RWPE2 (cell line): ENCODE data around the gene MBOAT1.
A peak's percentile ranks its signal among the peaks of the same experiment; 100 is the strongest.

Experiments used
- ATAC-seq: fragments of 200-7000 bp; cut with Tn5 transposase; 3 replicates; pipeline ENCODE4 v1.9.1; 2021; ENCODE audit warnings: low read depth
- DNase-seq: peaks from one replicate; pipeline ENCODE4 v3.0.0-alpha.2; 2020; ENCODE audit warnings: low spot score
- H3K27ac ChIP-seq: fragments of 450-650 bp; 2 replicates; pipeline ENCODE4 v1.5.1; 2017; ENCODE audit warnings: mild to moderate bottlenecking; ENCODE audit not compliant: poor library complexity, severe bottlenecking
- H3K27me3 ChIP-seq: fragments of 250-450 bp; sonication (Bioruptor Pico); 2 replicates; pipeline ENCODE4 v1.5.1; 2021; ENCODE audit warnings: mild to moderate bottlenecking, moderate library complexity; ENCODE audit not compliant: insufficient read depth, poor library complexity, severe bottlenecking
- H3K36me3 ChIP-seq: fragments of 250-450 bp; sonication (Bioruptor Pico); 2 replicates; pipeline ENCODE4 v1.5.1; 2020; ENCODE audit warnings: low read depth, mild to moderate bottlenecking, moderate library complexity
- H3K4me1 ChIP-seq: fragments of 250-450 bp; sonication (Bioruptor Pico); 2 replicates; pipeline ENCODE4 v1.5.1; 2021; ENCODE audit warnings: mild to moderate bottlenecking, moderate library complexity; ENCODE audit not compliant: insufficient read depth, poor library complexity, severe bottlenecking
- H3K4me3 ChIP-seq: fragments of 250-450 bp; sonication (Bioruptor Pico); 2 replicates; pipeline ENCODE4 v1.5.1; 2021; ENCODE audit warnings: mild to moderate bottlenecking, moderate library complexity; ENCODE audit not compliant: severe bottlenecking
- H3K9me3 ChIP-seq: fragments of 250-450 bp; sonication (Bioruptor Pico); 2 replicates; pipeline ENCODE4 v1.5.1; 2021; ENCODE audit warnings: mild to moderate bottlenecking, moderate library complexity; ENCODE audit not compliant: severe bottlenecking
- TF ChIP-seq, protein P1 (sequence below): fragments of 450-650 bp; IDR thresholded peaks from one replicate; pipeline ENCODE4 v1.5.1; 2017; ENCODE audit warnings: mild to moderate bottlenecking, moderate library complexity; ENCODE audit not compliant: poor library complexity, severe bottlenecking

The MBOAT1 gene, protein sequence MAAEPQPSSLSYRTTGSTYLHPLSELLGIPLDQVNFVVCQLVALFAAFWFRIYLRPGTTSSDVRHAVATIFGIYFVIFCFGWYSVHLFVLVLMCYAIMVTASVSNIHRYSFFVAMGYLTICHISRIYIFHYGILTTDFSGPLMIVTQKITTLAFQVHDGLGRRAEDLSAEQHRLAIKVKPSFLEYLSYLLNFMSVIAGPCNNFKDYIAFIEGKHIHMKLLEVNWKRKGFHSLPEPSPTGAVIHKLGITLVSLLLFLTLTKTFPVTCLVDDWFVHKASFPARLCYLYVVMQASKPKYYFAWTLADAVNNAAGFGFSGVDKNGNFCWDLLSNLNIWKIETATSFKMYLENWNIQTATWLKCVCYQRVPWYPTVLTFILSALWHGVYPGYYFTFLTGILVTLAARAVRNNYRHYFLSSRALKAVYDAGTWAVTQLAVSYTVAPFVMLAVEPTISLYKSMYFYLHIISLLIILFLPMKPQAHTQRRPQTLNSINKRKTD

DNA sequence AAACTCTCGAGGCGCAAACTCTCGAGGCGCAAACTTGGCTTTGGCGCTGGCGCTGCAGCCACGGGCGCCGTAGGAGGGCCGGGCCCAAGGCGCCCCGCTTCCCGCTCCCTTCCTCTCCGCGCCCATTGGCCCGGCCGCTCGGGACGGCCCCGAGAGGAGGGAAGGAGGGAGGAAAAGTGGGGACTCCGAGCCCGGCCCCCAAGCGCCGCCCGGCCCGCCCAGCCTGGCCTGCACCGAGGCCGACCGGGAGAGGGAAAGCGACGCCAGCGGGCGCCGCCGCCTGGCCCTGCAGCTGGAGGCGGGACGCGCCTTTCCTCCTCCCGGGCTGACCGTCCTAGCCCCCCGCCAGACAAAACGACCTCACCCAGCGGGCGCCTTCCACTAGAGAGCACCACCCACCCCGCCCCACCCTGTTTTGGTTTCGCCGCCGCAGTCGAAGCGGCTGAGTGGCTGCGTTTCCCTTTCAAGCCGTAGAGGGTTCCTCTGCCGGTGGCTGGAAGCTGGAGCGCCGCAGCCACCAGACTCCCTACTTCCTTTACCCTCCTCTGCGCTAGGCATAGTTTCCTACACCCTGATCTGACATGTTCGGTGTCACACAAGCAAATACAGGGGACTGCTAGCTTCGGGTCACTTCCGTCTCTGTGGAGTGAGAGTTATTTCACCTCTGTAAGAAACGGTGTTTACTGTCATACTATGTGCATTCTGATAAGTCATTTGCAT is at the start of gene MBOAT1:
MBOAT1 (minus strand) TSS at position 78 of the 720 bp plus-strand sequence. CDS start 235 bp downstream, outside the sequence.
- peaks cover 5% of the 10 kb centered on the region for H3K4me1 ChIP-seq
- DNase-seq (peak; percentile 85), ATAC-seq (peak; percentile 92)
- TF ChIP-seq, protein P1, sequence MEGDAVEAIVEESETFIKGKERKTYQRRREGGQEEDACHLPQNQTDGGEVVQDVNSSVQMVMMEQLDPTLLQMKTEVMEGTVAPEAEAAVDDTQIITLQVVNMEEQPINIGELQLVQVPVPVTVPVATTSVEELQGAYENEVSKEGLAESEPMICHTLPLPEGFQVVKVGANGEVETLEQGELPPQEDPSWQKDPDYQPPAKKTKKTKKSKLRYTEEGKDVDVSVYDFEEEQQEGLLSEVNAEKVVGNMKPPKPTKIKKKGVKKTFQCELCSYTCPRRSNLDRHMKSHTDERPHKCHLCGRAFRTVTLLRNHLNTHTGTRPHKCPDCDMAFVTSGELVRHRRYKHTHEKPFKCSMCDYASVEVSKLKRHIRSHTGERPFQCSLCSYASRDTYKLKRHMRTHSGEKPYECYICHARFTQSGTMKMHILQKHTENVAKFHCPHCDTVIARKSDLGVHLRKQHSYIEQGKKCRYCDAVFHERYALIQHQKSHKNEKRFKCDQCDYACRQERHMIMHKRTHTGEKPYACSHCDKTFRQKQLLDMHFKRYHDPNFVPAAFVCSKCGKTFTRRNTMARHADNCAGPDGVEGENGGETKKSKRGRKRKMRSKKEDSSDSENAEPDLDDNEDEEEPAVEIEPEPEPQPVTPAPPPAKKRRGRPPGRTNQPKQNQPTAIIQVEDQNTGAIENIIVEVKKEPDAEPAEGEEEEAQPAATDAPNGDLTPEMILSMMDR, result peak; percentile 9
- H3K27me3 ChIP-seq, result no peaks in the 10 kb centered on the region
- peak within 1 kb of the TSS; percentile 71 for H3K4me3 ChIP-seq
- no peaks in the 10 kb centered on the region for H3K9me3 ChIP-seq
- peak within 1 kb of the TSS; percentile 66 for H3K27ac ChIP-seq
- H3K36me3 ChIP-seq, result no peaks in the 10 kb centered on the region

DNA sequence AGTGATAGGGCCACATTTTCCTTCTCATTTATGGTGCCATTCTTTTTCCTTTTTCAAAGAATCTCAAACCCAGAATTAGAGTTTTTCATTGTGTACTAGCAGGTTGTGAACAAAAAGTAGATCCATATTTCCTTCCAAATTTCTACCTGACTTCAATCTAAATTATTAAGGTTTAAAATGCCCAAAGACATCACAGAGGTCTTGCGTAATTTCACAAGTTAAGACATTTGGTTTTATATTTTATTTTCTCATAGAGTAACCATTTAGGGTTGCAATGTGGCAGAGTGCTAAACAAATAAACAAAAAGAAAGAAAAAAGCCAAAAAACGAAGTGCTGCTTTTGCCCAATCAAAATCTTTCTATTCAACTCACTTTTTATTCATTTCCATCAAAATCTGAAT is 49.4 kb upstream of the MBOAT1 start:
- no peak for DNase-seq
- peaks cover 3% of the 10 kb centered on the region for H3K9me3 ChIP-seq
- H3K4me1 ChIP-seq, result peaks cover 5% of the 10 kb centered on the region
- H3K36me3 ChIP-seq, result no peaks in the 10 kb centered on the region
- no peak overlapping the region for H3K27ac ChIP-seq
- ATAC-seq, result no peak
- no peaks in the 10 kb centered on the region for H3K27me3 ChIP-seq
- H3K4me3 ChIP-seq, result no peak overlapping the region
- TF ChIP-seq, protein P1, result no peak

DNA sequence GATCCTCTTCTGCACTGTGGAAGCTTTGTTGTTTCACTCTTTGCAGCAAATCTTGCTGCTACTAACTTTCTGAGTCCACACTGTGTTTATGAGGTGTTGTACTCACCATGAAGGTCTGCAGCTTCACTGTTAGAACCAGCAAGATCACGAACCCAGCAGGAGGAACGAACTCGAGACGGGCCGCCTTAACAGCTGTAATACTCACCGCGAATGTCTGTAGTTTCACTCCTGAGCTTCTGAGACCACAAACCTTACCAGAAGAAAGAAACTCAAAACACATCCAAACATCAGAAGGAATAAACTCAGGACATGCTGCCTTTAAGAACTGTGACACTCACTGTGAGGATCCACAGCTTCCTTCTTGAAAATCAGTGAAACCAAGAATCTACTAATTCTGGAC is 48.1 kb upstream of the MBOAT1 start:
- H3K9me3 ChIP-seq, result peaks cover 3% of the 10 kb centered on the region
- no peaks in the 10 kb centered on the region for H3K36me3 ChIP-seq
- TF ChIP-seq, protein P1, result no peak
- no peak for ATAC-seq
- H3K4me3 ChIP-seq, result no peak overlapping the region
- no peak overlapping the region for H3K27ac ChIP-seq
- H3K27me3 ChIP-seq, result no peaks in the 10 kb centered on the region
- no peak for DNase-seq
- no peaks in the 10 kb centered on the region for H3K4me1 ChIP-seq

DNA sequence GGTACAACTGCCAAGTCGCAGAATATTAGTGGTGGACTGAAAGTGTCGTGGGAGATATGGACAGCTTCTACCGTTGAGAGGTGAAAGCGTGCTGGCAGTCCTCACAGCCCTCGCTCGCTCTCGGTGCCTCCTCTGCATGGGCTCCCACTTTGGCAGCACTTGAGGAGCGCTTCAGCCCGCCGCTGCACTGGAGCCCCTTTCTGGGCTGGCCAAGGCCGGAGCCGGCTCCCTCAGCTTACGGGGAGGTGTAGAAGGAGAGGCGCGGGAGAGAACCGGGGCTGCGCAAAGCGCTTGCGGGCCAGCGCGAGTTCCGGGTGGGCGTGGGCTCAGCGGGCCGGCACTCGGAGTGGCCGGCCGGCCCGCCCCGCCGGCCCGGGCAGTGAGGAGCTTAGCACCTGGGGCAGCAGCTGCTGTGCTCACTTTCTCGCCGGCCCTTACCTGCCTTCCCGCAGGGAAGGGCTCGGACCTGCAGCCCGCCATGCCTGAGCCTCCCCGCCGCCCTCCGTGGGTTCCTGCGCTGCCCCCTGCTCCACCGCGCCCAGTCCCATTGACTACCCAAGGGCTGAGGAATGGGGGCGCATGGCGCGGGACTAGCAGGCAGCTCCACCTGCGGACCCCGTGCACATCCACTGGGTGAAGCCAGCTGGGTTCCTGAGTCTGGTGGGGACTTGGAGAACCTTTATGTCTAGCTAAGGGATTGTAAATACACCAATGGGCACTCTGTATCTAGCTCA is 47.2 kb upstream of the MBOAT1 start:
- H3K9me3 ChIP-seq, result peaks cover 3% of the 10 kb centered on the region
- TF ChIP-seq, protein P1, result no peak
- DNase-seq, result no peak
- no peaks in the 10 kb centered on the region for H3K36me3 ChIP-seq
- H3K4me3 ChIP-seq, result no peak overlapping the region
- ATAC-seq, result no peak
- no peaks in the 10 kb centered on the region for H3K4me1 ChIP-seq
- H3K27me3 ChIP-seq, result no peaks in the 10 kb centered on the region
- H3K27ac ChIP-seq, result no peak overlapping the region
